Measurements from ENCODE around the gene ATP10B.

Gene ATP10B

DNA sequence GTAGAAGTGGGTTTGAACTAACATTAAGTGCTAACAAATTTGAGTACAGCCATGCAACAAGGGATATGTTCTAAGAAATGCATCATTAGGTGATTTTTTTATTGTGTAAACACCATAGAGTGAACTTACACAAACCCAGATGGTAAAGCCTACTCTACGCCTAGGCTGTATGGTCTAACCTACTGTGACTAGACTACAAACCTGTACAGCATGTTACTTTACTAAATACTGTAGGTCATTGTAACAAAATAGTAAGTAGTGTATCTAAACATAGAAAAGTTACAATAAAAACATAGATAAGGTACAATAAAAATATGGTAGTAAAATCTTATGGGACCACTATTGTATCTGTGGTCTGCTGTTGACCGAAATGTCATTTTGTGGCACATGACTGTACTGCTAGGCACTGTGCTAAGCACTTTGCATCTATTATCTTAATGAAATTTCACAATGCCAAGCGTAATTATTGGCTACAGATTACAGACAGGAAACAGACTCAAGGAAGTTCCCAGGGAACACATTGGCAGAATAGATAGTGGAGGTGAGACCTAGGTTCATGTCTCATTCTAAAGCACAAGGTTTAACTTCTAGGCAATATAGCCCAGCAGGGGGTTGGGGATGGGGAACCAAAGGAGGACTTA is 62.7 kb downstream of the ATP10B start:
- no peaks in the 10 kb centered on the region for H3K27me3 ChIP-seq (ENCODE audit: control insufficient read depth, insufficient read depth, low read length, poor library complexity, severe bottlenecking)
- no peaks in the 10 kb centered on the region for H3K36me3 ChIP-seq (ENCODE audit: control insufficient read depth, insufficient read depth, low read length)
- H3K9me3 ChIP-seq (ENCODE audit: control insufficient read depth, low read length): no peaks in the 10 kb centered on the region
- no peak overlapping the region for H3K27ac ChIP-seq (ENCODE audit: insufficient read depth, low read depth, low read length, poor library complexity, severe bottlenecking)
- H3K4me1 ChIP-seq (ENCODE audit: control insufficient read depth, insufficient read depth, low read length): no peaks in the 10 kb centered on the region
- WGBS, 2 experiments: 97 to 98% methylated on average over 2 to 3 of the region's 3 CpGs
- H3K4me3 ChIP-seq (ENCODE audit: insufficient read depth, low read depth, low read length): no peak overlapping the region

- no peaks in the 10 kb centered on the region for H3K36me3 ChIP-seq (ENCODE audit: control insufficient read depth, insufficient read depth, low read length)
- H3K4me1 ChIP-seq (ENCODE audit: control insufficient read depth, insufficient read depth, low read length): no peaks in the 10 kb centered on the region
- 44 to 53% methylated on average over 3 of the region's 3 CpGs for WGBS, 2 experiments
- H3K27ac ChIP-seq (ENCODE audit: insufficient read depth, low read depth, low read length, poor library complexity, severe bottlenecking): no peak overlapping the region
- no peak overlapping the region for H3K4me3 ChIP-seq (ENCODE audit: insufficient read depth, low read depth, low read length)
- no peaks in the 10 kb centered on the region for H3K9me3 ChIP-seq (ENCODE audit: control insufficient read depth, low read length)
- no peaks in the 10 kb centered on the region for H3K27me3 ChIP-seq (ENCODE audit: control insufficient read depth, insufficient read depth, low read length, poor library complexity, severe bottlenecking)
Measured at GRCh38 chr5:160788102-160788660, 63.8 kb downstream of the ATP10B start.

- 73% methylated on average over 4 of the region's 4 CpGs for WGBS, 2 experiments
- no peaks in the 10 kb centered on the region for H3K9me3 ChIP-seq (ENCODE audit: control insufficient read depth, low read length)
- no peaks in the 10 kb centered on the region for H3K4me1 ChIP-seq (ENCODE audit: control insufficient read depth, insufficient read depth, low read length)
- no peak overlapping the region for H3K27ac ChIP-seq (ENCODE audit: insufficient read depth, low read depth, low read length, poor library complexity, severe bottlenecking)
- H3K27me3 ChIP-seq (ENCODE audit: control insufficient read depth, insufficient read depth, low read length, poor library complexity, severe bottlenecking): no peaks in the 10 kb centered on the region
- no peaks in the 10 kb centered on the region for H3K36me3 ChIP-seq (ENCODE audit: control insufficient read depth, insufficient read depth, low read length)
- no peak overlapping the region for H3K4me3 ChIP-seq (ENCODE audit: insufficient read depth, low read depth, low read length)
Measured at GRCh38 chr5:160787240-160787639, 64.8 kb downstream of the ATP10B start.

- no peaks in the 10 kb centered on the region for H3K36me3 ChIP-seq (ENCODE audit: control insufficient read depth, insufficient read depth, low read length)
- H3K4me3 ChIP-seq (ENCODE audit: insufficient read depth, low read depth, low read length): no peak overlapping the region
- H3K27ac ChIP-seq (ENCODE audit: insufficient read depth, low read depth, low read length, poor library complexity, severe bottlenecking): no peak overlapping the region
- no peaks in the 10 kb centered on the region for H3K9me3 ChIP-seq (ENCODE audit: control insufficient read depth, low read length)
- H3K27me3 ChIP-seq (ENCODE audit: control insufficient read depth, insufficient read depth, low read length, poor library complexity, severe bottlenecking): no peaks in the 10 kb centered on the region
- H3K4me1 ChIP-seq (ENCODE audit: control insufficient read depth, insufficient read depth, low read length): peaks cover 13% of the 10 kb centered on the region
- 39% methylated on average over 11 of the region's 11 CpGs for WGBS, 2 experiments
Measured at GRCh38 chr5:160774666-160775315, 77.2 kb downstream of the ATP10B start.

GRCh38 chr5:160773646-160774410 is 78.2 kb downstream of the ATP10B start:
- no peak overlapping the region for H3K27ac ChIP-seq (ENCODE audit: insufficient read depth, low read depth, low read length, poor library complexity, severe bottlenecking)
- WGBS, 2 experiments: 70 to 76% methylated on average over 10 of the region's 10 CpGs
- H3K36me3 ChIP-seq (ENCODE audit: control insufficient read depth, insufficient read depth, low read length): no peaks in the 10 kb centered on the region
- no peaks in the 10 kb centered on the region for H3K27me3 ChIP-seq (ENCODE audit: control insufficient read depth, insufficient read depth, low read length, poor library complexity, severe bottlenecking)
- no peak overlapping the region for H3K4me3 ChIP-seq (ENCODE audit: insufficient read depth, low read depth, low read length)
- H3K4me1 ChIP-seq (ENCODE audit: control insufficient read depth, insufficient read depth, low read length): peaks cover 13% of the 10 kb centered on the region
- H3K9me3 ChIP-seq (ENCODE audit: control insufficient read depth, low read length): no peaks in the 10 kb centered on the region

DNA sequence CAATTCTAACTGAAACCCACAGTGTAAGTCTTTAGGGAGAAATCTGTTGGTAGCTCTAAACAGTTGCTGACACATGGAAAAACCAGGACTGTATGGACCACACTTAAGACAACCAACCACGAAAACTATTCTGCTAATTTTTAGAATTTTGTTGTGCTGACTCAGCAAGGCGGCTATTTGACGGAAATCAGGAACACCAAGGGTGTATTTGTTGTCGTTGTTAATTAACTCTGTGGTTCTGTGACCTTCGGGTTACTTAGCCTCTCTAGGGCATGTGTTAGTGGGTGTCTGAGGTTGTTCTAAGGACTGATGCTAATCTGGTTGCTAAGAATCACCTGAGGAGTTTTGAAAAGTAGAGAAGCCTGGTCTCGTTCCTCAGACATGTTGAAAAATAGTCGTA is 79.2 kb downstream of the ATP10B start:
- no peaks in the 10 kb centered on the region for H3K27me3 ChIP-seq (ENCODE audit: control insufficient read depth, insufficient read depth, low read length, poor library complexity, severe bottlenecking)
- H3K4me1 ChIP-seq (ENCODE audit: control insufficient read depth, insufficient read depth, low read length): peaks cover 13% of the 10 kb centered on the region
- no peaks in the 10 kb centered on the region for H3K36me3 ChIP-seq (ENCODE audit: control insufficient read depth, insufficient read depth, low read length)
- no peaks in the 10 kb centered on the region for H3K9me3 ChIP-seq (ENCODE audit: control insufficient read depth, low read length)
- H3K27ac ChIP-seq (ENCODE audit: insufficient read depth, low read depth, low read length, poor library complexity, severe bottlenecking): no peak overlapping the region
- no peak overlapping the region for H3K4me3 ChIP-seq (ENCODE audit: insufficient read depth, low read depth, low read length)
- WGBS, 2 experiments: 91 to 92% methylated on average over 7 of the region's 7 CpGs

- Histone ChIP-seq H3K27me3 (ENCODE audit: control insufficient read depth, insufficient read depth, low read length, poor library complexity, severe bottlenecking) (no peaks in the 10 kb centered on the region), H3K9me3 (ENCODE audit: control insufficient read depth, low read length) (no peaks in the 10 kb centered on the region), H3K4me1 (ENCODE audit: control insufficient read depth, insufficient read depth, low read length) (peaks cover 13% of the 10 kb centered on the region), H3K27ac (ENCODE audit: insufficient read depth, low read depth, low read length, poor library complexity, severe bottlenecking) (no peak overlapping the region), H3K4me3 (ENCODE audit: insufficient read depth, low read depth, low read length) (no peak overlapping the region), H3K36me3 (ENCODE audit: control insufficient read depth, insufficient read depth, low read length) (no peaks in the 10 kb centered on the region)
- 93% methylated on average over 3 of the region's 3 CpGs; no CpG with 5 or more reads in 1 of the 2 experiments for whole genome bisulfite sequencing, 2 experiments
Measured at GRCh38 chr5:160770718-160771117, 81.3 kb downstream of the ATP10B start.

DNA sequence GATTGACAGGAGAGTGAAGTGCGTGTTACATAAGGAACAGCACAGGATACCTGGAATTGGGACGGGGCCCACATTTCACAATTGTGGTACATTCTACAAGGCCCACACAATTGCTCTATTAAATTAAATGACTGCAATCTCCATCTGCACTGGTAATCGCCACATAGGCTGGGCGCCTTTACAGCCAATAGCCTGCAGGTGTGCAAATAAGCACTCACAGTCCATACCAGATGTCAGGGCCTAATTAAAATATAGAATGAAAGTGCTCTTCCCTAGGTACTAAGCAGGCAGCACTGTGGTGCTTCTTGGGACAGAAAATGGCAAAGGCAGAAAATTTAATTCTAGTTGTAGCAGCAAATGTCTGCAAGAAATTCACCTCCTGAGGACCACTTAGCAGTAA is 82.7 kb downstream of the ATP10B start:
- no peak overlapping the region for H3K4me3 ChIP-seq (ENCODE audit: insufficient read depth, low read depth, low read length)

DNA sequence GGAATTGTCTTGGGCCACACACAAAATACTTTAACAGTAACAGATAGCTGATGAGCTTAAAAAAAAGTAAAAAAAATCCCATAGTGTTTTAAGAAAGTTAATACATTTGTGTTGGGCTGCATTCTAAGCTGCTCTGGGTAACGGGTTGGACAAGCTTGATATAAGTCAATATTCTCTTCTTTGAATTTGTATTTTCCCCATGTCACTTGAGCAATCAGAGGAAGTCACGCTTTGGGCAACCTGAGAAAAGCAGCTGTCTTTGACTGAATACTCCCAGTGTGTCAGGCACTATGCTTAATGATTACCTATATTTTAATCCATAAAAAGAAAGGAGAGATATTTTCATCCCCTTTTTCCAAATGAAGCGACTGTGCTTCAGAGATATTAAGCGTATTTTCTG is 84.9 kb downstream of the ATP10B start:
- Histone ChIP-seq H3K27me3 (ENCODE audit: control insufficient read depth, insufficient read depth, low read length, poor library complexity, severe bottlenecking) (no peaks in the 10 kb centered on the region), H3K36me3 (ENCODE audit: control insufficient read depth, insufficient read depth, low read length) (no peaks in the 10 kb centered on the region), H3K9me3 (ENCODE audit: control insufficient read depth, low read length) (no peaks in the 10 kb centered on the region), H3K4me1 (ENCODE audit: control insufficient read depth, insufficient read depth, low read length) (no peaks in the 10 kb centered on the region), H3K27ac (ENCODE audit: insufficient read depth, low read depth, low read length, poor library complexity, severe bottlenecking) (no peak overlapping the region), H3K4me3 (ENCODE audit: insufficient read depth, low read depth, low read length) (no peak overlapping the region)
- WGBS, 2 experiments: 89 to 94% methylated on average over 4 of the region's 4 CpGs

More for the DNA sequence above, 82.7 kb downstream of the ATP10B start:
- Histone ChIP-seq H3K27ac (ENCODE audit: insufficient read depth, low read depth, low read length, poor library complexity, severe bottlenecking) (no peak overlapping the region), H3K36me3 (ENCODE audit: control insufficient read depth, insufficient read depth, low read length) (no peaks in the 10 kb centered on the region), H3K27me3 (ENCODE audit: control insufficient read depth, insufficient read depth, low read length, poor library complexity, severe bottlenecking) (no peaks in the 10 kb centered on the region), H3K4me1 (ENCODE audit: control insufficient read depth, insufficient read depth, low read length) (peaks cover 8% of the 10 kb centered on the region), H3K9me3 (ENCODE audit: control insufficient read depth, low read length) (no peaks in the 10 kb centered on the region)
- WGBS, 2 experiments: 93 to 95% methylated on average over 4 of the region's 4 CpGs

DNA sequence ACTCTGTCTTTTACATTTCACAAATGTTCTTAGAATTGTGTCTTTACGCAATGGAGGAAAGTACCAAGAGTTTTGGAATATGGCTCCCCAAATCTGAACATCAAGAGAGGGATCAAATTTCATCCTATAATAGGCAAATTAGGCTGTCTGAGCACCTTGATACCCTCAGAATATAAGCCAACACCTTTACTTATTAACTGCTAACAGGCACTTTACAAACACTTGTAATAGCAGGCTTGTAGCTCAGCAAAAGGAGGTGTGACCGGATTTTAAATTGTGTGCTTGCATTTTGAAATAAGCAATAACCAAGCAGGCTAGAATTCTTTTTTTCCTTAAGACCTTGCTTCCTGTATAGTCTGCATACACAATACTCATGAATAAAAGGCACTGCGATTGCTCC is 92.0 kb downstream of the ATP10B start:
- no peak overlapping the region for H3K27ac ChIP-seq (ENCODE audit: insufficient read depth, low read depth, low read length, poor library complexity, severe bottlenecking)
- no peaks in the 10 kb centered on the region for H3K36me3 ChIP-seq (ENCODE audit: control insufficient read depth, insufficient read depth, low read length)
- 90 to 100% methylated on average over 3 of the region's 3 CpGs for WGBS, 2 experiments
- H3K4me3 ChIP-seq (ENCODE audit: insufficient read depth, low read depth, low read length): no peak overlapping the region
- no peaks in the 10 kb centered on the region for H3K27me3 ChIP-seq (ENCODE audit: control insufficient read depth, insufficient read depth, low read length, poor library complexity, severe bottlenecking)
- H3K4me1 ChIP-seq (ENCODE audit: control insufficient read depth, insufficient read depth, low read length): no peaks in the 10 kb centered on the region
- H3K9me3 ChIP-seq (ENCODE audit: control insufficient read depth, low read length): no peaks in the 10 kb centered on the region
